TTC549 (cell line): ENCODE measurements around the gene PRR29.
"Not testable (repeated sequence)": the region's sequence is repeated elsewhere in the genome, so short reads cannot be mapped to it uniquely, and the experiment has no call there.

ENCODE experiments used
- FAIRE-seq: peaks from 2 replicates; lab custom pipeline; 2012; peaks lifted over from hg19 to GRCh38; lab: Jason Lieb, UNC

PRR29 gene

GRCh38 chr17:63997341-63998048, 656 bp upstream of the PRR29 start:
- FAIRE-seq: no peak

- FAIRE-seq: no peak
Observed at GRCh38 chr17:63998721-63999679, 849 bp downstream of the PRR29 start.

GRCh38 chr17:63999680-64000531, 1.8 kb downstream of the PRR29 start:
- no peak for FAIRE-seq

GRCh38 chr17:64001091-64001579, 3.0 kb downstream of the PRR29 start:
- no peak for FAIRE-seq

GRCh38 chr17:64001763-64002529, 3.8 kb downstream of the PRR29 start:
- FAIRE-seq: no peak

- no peak for FAIRE-seq
Observed at GRCh38 chr17:64002658-64003525, 4.7 kb downstream of the PRR29 start.

- no peak for FAIRE-seq
Observed at GRCh38 chr17:64003526-64004121, 5.5 kb downstream of the PRR29 start.

GRCh38 chr17:64004218-64004770, 6.1 kb downstream of the PRR29 start:
- FAIRE-seq: no peak

GRCh38 chr17:64004903-64005733, 7.0 kb downstream of the PRR29 start:
- no peak for FAIRE-seq

- FAIRE-seq: no peak
Observed at GRCh38 chr17:64005734-64006167, 7.6 kb downstream of the PRR29 start.

- no peak for FAIRE-seq
Observed at GRCh38 chr17:64006361-64007088, 8.4 kb downstream of the PRR29 start.

GRCh38 chr17:64007089-64007837, 9.1 kb downstream of the PRR29 start:
- FAIRE-seq: not testable (repeated sequence)

- no peak for FAIRE-seq
Observed at GRCh38 chr17:64007838-64008282, 9.7 kb downstream of the PRR29 start.

- FAIRE-seq: no peak
Observed at GRCh38 chr17:64008346-64008745, 10.2 kb downstream of the PRR29 start.

- no peak for FAIRE-seq
Observed at GRCh38 chr17:64008830-64009229, 10.7 kb downstream of the PRR29 start.

- no peak for FAIRE-seq
Observed at GRCh38 chr17:64009571-64010402, 11.6 kb downstream of the PRR29 start.
